Stimulated activated CD4-positive, alpha-beta T cell treated with anti-CD3 and anti-CD28 coated beads, TNF-alpha, amount 100 ng/mL, for 4 hours (primary cell): ENCODE results near the gene WFDC1.

Source experiments
- DNase-seq, 3 experiments: peaks; one replicate each; pipeline ENCODE4 v3.0.0-alpha.2; 2020; ENCODE audit warnings: low read depth in 3 of 3

The WFDC1 gene

DNA sequence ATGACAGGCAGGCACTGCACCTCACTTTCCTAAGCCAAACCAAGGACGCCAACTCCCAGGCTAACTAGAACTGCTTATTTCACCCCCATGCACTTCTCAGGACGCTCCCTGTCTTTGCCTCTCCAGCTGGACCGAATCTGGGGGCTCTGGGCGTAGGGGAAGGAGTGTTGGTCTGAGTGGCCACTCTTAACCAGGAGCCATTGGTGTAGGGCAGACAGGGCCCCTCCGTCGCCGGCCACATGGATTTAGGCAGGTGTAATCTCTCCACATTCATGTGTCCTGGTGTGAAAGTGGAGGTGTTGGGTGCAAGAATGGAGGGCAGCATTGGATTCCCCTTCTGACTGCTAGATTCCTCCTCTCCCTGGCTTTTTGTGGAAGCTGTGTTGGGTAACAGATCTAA, 83.4 kb downstream of the WFDC1 start:
- DNase-seq: no peak

DNA sequence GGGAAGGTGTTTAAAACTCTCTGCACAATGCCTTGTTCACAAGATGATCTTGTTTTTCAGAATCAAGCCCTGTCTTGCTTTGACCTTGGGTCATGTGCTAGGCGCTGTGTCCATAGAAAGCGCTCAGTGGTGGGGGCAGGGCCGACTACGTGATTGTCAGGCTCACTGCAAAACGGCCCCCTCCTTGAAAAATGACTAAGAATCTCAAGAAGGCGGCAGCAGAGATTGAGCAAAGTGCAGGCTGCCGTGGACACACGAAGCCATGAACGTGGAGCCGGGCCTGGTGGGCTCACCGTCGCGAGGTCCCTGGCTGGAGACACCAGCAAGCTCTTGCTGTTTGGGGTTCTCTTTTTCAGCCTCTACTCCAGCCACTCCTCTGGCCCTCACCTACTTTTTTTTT, 83.9 kb downstream of the WFDC1 start:
- DNase-seq: no peak

DNA sequence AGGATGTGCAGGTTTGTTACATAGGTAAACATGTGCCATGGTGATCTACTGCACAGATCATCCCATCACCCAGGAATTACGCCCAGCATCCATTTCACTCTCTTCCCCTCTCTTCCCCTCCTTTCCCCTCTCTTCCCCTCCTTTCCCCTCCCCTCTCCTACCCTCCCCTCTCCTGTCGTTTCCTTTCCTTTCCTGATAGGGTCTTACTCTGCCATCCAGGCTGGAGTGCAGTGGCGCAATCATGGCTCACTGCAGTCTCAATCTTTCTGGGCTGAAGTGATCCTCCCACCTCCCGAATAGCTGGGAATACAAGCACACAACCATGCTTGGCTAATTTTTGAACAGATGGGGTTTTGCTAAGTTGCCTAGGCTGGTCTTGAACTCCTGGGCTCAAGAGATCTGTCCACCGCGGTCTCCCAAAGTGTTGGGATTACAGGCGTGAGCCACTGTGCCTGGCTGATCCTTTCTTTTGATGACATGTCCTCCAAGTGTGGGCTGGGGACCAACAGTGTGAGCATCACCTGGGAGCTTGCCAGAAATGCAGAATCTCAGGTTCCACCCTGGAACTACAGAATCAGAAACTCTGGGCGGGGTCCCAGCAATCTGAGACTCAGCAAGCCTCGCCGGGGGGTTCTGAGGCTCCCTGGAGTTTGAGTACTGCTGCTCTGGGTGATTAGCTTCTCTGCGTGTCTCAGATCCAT, 84.5 kb downstream of the WFDC1 start:
- no peak for DNase-seq
